SK-N-MC (cell line): ENCODE measurements around the gene HAPLN3.

ENCODE experiments used
- DNase-seq: peaks from one replicate; pipeline ENCODE4 v3.0.0-alpha.2; 2011; ENCODE audit warnings: low read depth, low spot score
- H3K27ac ChIP-seq: fragments of 200-600 bp; sonication (generic); 2 replicates; pipeline ENCODE4 v1.5.1; 2016; ENCODE audit warnings: mixed run types
- H3K36me3 ChIP-seq: fragments of 200-600 bp; sonication (generic); 2 replicates; pipeline ENCODE4 v1.6.1; 2017; ENCODE audit warnings: antibody characterized with exemption, low read length, mixed read lengths; ENCODE audit not compliant: insufficient read depth
- H3K4me3 ChIP-seq: fragments of 200-600 bp; sonication (generic); 2 replicates; pipeline ENCODE4 v1.5.1; 2016
- H3K9ac ChIP-seq: fragments of 200-600 bp; sonication (generic); 2 replicates; pipeline ENCODE4 v1.8.0; 2017; ENCODE audit warnings: mixed run types, mixed read lengths; ENCODE audit not compliant: insufficient read length
- H3K9me3 ChIP-seq: fragments of 200-600 bp; sonication (generic); 2 replicates; pipeline ENCODE4 v1.6.1; 2017; ENCODE audit warnings: low read depth, mild to moderate bottlenecking, antibody characterized with exemption, low read length, moderate library complexity, mixed read lengths
- EZH2 ChIP-seq: fragments of 200-600 bp; sonication (generic); IDR thresholded peaks from one replicate; pipeline ENCODE4 v1.6.1; 2017; ENCODE audit warnings: antibody characterized with exemption
- FOXP2 ChIP-seq: optimal IDR thresholded peaks from 2 replicates; pipeline ENCODE3; 2011; ENCODE audit warnings: mild to moderate bottlenecking, moderate library complexity; ENCODE audit not compliant: insufficient read depth; ENCODE audit errors: extremely low read length, control extremely low read depth
- POLR2AphosphoS5 ChIP-seq: IDR thresholded peaks from 2 replicates; pipeline ENCODE4 v1.6.1; 2012; ENCODE audit warnings: mild to moderate bottlenecking, low read depth, low read length, borderline replicate concordance

The HAPLN3 gene

DNA sequence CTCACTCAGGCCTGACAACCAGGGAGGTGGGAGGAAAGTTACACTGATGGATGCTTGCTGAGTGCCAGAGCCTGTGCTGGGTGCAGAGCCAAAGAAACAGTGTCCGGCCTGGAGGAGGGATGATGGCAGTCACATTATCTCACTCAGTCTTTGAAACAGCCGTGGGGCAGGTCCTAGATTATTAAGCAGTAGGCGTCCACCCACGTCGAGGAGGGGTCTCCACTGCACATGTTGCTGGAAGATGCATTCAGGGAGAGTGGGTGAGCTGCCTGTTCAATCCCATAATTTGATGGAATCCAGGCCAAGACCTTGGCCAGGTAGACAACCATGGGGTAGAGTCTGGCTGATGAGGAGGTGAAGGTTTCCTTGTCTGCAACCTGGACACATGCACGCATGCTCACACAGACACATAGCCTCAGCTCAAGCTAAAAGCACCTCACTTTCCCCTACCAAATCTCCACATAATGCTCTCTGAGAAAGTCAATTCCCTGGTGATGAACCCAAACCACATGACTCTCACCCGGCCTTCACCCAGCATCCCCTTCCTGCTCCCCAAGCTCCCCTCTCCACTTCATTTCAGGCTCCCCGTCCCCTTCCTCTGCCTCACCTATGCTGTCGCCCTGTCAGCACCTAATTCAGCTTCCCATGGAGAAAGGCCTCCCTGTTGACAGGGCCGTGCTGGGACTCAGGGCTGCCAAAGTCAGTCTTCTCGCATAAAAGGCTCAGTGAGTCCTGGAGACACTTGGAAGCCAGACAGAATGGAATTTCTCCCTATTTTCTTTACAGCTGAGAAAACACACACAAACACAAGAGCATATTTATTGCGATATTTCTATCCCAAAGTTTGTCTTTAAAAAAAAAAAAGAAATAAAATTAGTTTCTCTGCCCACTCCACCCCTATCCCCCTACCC lies 62.3 kb downstream of the HAPLN3 start:
- DNase-seq = no peak
- no peak overlapping the region for H3K4me3 ChIP-seq
- no peak overlapping the region for H3K9ac ChIP-seq
- no peak overlapping the region for H3K27ac ChIP-seq
- no peaks in the 10 kb centered on the region for H3K9me3 ChIP-seq
- H3K36me3 ChIP-seq = no peaks in the 10 kb centered on the region
- TF ChIP-seq FOXP2 (no peak), POLR2AphosphoS5 (no peak), EZH2 (no peak)

GRCh38 chr15:88830016-88830415 lies 65.3 kb downstream of the HAPLN3 start:
- no peak for DNase-seq
- Histone ChIP-seq H3K9me3 (no peaks in the 10 kb centered on the region), H3K27ac (no peak overlapping the region), H3K9ac (no peak overlapping the region), H3K36me3 (no peaks in the 10 kb centered on the region), H3K4me3 (no peak overlapping the region)
- TF ChIP-seq POLR2AphosphoS5 = no peak
- TF ChIP-seq FOXP2 = no peak
- no peak for TF ChIP-seq EZH2

DNA sequence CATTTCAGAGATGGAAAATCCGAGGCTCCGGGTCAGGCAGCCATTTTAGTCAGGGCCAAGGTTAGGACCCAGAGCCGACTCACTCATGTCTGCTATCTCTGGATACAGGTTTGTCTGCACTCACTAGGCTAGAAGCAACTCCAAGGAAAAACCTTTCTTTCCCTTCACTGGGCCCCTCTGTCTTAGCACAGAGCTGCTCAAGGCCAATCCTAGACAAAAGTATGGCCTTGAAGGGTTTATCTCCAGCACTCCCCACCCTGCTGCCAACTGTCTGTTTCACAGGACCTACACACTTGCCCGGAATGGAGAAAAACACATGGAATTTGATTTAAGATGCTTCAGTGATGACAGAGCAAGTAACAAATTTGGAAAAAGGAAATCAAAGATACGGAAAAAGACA lies 66.6 kb downstream of the HAPLN3 start:
- TF ChIP-seq FOXP2 (no peak), EZH2 (no peak), POLR2AphosphoS5 (no peak)
- Histone ChIP-seq H3K36me3 (no peaks in the 10 kb centered on the region), H3K9me3 (no peaks in the 10 kb centered on the region), H3K4me3 (no peak overlapping the region), H3K27ac (no peak overlapping the region), H3K9ac (no peak overlapping the region)
- DNase-seq = no peak
